Measurements from ENCODE around the gene PLPP4.

The PLPP4 gene

GRCh38 chr10:120514035-120514620 lies 57.1 kb downstream of the PLPP4 start:
- TF ChIP-seq CTCF (conservative IDR thresholded peaks at IDR 0.05; ENCODE audit: low read length), result no peak
- DNase-seq (ENCODE audit: low read depth), result peak; percentile 51
- H3K4me3 ChIP-seq (ENCODE audit: low read length), result no peak overlapping the region

- no peak for TF ChIP-seq CTCF (conservative IDR thresholded peaks at IDR 0.05; ENCODE audit: low read length)
- no peak for DNase-seq (ENCODE audit: low read depth)
- H3K4me3 ChIP-seq (ENCODE audit: low read length), result no peak overlapping the region
Observed at GRCh38 chr10:120514959-120515358, 57.9 kb downstream of the PLPP4 start.

- no peak overlapping the region for H3K4me3 ChIP-seq (ENCODE audit: low read length)
- TF ChIP-seq CTCF (conservative IDR thresholded peaks at IDR 0.05; ENCODE audit: low read length), result no peak
- DNase-seq (ENCODE audit: low read depth), result no peak
Observed at GRCh38 chr10:120515741-120516140, 58.7 kb downstream of the PLPP4 start.

GRCh38 chr10:120516426-120516825 lies 59.4 kb downstream of the PLPP4 start:
- TF ChIP-seq CTCF (conservative IDR thresholded peaks at IDR 0.05; ENCODE audit: low read length), result no peak
- DNase-seq (ENCODE audit: low read depth), result no peak
- no peak overlapping the region for H3K4me3 ChIP-seq (ENCODE audit: low read length)

GRCh38 chr10:120517196-120517595 lies 60.2 kb downstream of the PLPP4 start:
- DNase-seq (ENCODE audit: low read depth), result no peak
- no peak overlapping the region for H3K4me3 ChIP-seq (ENCODE audit: low read length)
- TF ChIP-seq CTCF (conservative IDR thresholded peaks at IDR 0.05; ENCODE audit: low read length), result no peak

GRCh38 chr10:120517881-120518484 lies 61.0 kb downstream of the PLPP4 start:
- no peak overlapping the region for H3K4me3 ChIP-seq (ENCODE audit: low read length)
- no peak for TF ChIP-seq CTCF (conservative IDR thresholded peaks at IDR 0.05; ENCODE audit: low read length)

GRCh38 chr10:120521880-120522279 lies 64.9 kb downstream of the PLPP4 start:
- H3K4me3 ChIP-seq (ENCODE audit: low read length), result no peak overlapping the region
- no peak for TF ChIP-seq CTCF (conservative IDR thresholded peaks at IDR 0.05; ENCODE audit: low read length)
- DNase-seq (ENCODE audit: low read depth), result no peak

More at GRCh38 chr10:120517881-120518484, 61.0 kb downstream of the PLPP4 start:
- DNase-seq (ENCODE audit: low read depth), result no peak
